KG1 (cell line): ENCODE results near the gene GLCE.

Experiments
- DNase-seq: peaks from one replicate; lab custom pipeline; 2025; lab: John Stamatoyannopoulos, UW

Gene GLCE

DNA sequence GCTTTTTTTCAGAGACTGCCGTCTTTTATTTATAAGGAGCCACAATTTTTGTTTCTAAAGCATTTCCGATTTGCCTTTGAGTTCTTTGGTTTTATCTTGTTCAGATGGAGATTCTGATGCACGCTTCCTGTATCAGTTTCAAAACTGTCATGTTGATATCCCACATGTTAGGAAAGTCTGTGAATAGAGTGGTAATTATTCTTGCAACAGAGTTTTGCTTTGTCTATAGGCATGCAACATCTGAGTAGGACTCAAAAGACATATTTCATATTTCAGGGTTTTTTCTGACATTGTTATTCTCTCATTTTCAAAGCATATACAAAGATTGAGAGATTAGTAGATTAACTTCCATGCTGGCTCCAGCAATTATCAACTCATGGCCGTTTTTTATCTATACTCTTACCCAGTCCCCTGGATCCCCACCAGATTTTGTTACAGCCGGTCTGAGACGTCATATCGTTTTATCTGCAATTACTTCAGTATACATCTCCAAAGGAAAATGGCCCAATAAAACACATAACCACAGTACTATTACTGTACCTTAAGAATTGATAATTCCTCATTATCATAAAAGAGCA lies 160.6 kb downstream of the GLCE start:
- DNase-seq, result no peak
